ENCODE measurements around the gene TRAPPC6A. TPM values are rescaled to one million over a fixed set of nuclear protein-coding genes. Genes with fewer than 3 reads are reported as not detected.
A peak's percentile ranks its signal among the peaks of the same experiment; 100 is the strongest.

Gene TRAPPC6A
- total and polyA plus RNA-seq, 2 experiments from 2014 or later, result 11.2 to 18.8 TPM

GRCh38 chr19:45191375-45191774 is 13.3 kb upstream of the TRAPPC6A start:
- H3K9me2 ChIP-seq (ENCODE audit: insufficient read depth), result no peaks in the 10 kb centered on the region
- H3K9me3 ChIP-seq (ENCODE audit: low read depth), result no peaks in the 10 kb centered on the region
- in situ Hi-C loops (cut with MboI), result no loop called here
- TF ChIP-seq EZH2phosphoT487 (IDR thresholded peaks at IDR 0.05; ENCODE audit: insufficient read depth, low read depth), result no peak
- TF ChIP-seq EZH2 (IDR thresholded peaks at IDR 0.05; ENCODE audit: insufficient read depth, poor library complexity, severe bottlenecking), result no peak
- H3K27me3 ChIP-seq (replicated peaks; ENCODE audit: insufficient read depth), result no peaks in the 10 kb centered on the region
- H4K20me1 ChIP-seq (ENCODE audit: insufficient read depth), result no peaks in the 10 kb centered on the region
- H3F3A ChIP-seq (ENCODE audit: insufficient read depth), result no peaks in the 10 kb centered on the region
- H3K36me3 ChIP-seq (ENCODE audit: low read depth), result no peaks in the 10 kb centered on the region
- no peak overlapping the region for H3K9ac ChIP-seq
- H3K4me1 ChIP-seq (ENCODE audit: insufficient read depth), result peaks cover 4% of the 10 kb centered on the region; the same call in 1 of the 2 replicates
- no peak overlapping the region for H3K27ac ChIP-seq
- no peak overlapping the region for H3K4me2 ChIP-seq (ENCODE audit: unreplicated experiment)
- no peak overlapping the region for H3K4me3 ChIP-seq
- H3K79me2 ChIP-seq (ENCODE audit: insufficient read depth), result no peaks in the 10 kb centered on the region
- no peak for DNase-seq
- 96 to 100% methylated on average over 4 of the region's 4 CpGs for WGBS, 2 experiments (ENCODE audit: low coverage in 1 of 2, low lambda C conversion rate in 2 of 2, missing lambda C conversion rate in 2 of 2)
- no peak overlapping the region for H2AFZ ChIP-seq

GRCh38 chr19:45189971-45190370 is 11.9 kb upstream of the TRAPPC6A start:
- Histone ChIP-seq H3K9ac (no peak overlapping the region), H3K27ac (no peak overlapping the region), H3K36me3 (ENCODE audit: low read depth) (no peaks in the 10 kb centered on the region), H3K9me3 (ENCODE audit: low read depth) (no peaks in the 10 kb centered on the region), H3K4me2 (ENCODE audit: unreplicated experiment) (no peak overlapping the region), H3K79me2 (ENCODE audit: insufficient read depth) (no peaks in the 10 kb centered on the region), H2AFZ (no peak overlapping the region), H3K9me2 (ENCODE audit: insufficient read depth) (no peaks in the 10 kb centered on the region), H3K4me3 (no peak overlapping the region), H3K4me1 (ENCODE audit: insufficient read depth) (no peaks in the 10 kb centered on the region), H3K27me3 (replicated peaks; ENCODE audit: insufficient read depth) (no peaks in the 10 kb centered on the region), H4K20me1 (ENCODE audit: insufficient read depth) (no peaks in the 10 kb centered on the region), H3F3A (ENCODE audit: insufficient read depth) (no peaks in the 10 kb centered on the region)
- 64 to 72% methylated on average over 1 of the region's 1 CpG for WGBS, 2 experiments (ENCODE audit: low coverage in 1 of 2, low lambda C conversion rate in 2 of 2, missing lambda C conversion rate in 2 of 2)
- in situ Hi-C loops (cut with MboI), result no loop called here
- TF ChIP-seq EZH2phosphoT487 (IDR thresholded peaks at IDR 0.05; ENCODE audit: insufficient read depth, low read depth) (no peak), EZH2 (IDR thresholded peaks at IDR 0.05; ENCODE audit: insufficient read depth, poor library complexity, severe bottlenecking) (no peak)
- no peak for DNase-seq

DNA sequence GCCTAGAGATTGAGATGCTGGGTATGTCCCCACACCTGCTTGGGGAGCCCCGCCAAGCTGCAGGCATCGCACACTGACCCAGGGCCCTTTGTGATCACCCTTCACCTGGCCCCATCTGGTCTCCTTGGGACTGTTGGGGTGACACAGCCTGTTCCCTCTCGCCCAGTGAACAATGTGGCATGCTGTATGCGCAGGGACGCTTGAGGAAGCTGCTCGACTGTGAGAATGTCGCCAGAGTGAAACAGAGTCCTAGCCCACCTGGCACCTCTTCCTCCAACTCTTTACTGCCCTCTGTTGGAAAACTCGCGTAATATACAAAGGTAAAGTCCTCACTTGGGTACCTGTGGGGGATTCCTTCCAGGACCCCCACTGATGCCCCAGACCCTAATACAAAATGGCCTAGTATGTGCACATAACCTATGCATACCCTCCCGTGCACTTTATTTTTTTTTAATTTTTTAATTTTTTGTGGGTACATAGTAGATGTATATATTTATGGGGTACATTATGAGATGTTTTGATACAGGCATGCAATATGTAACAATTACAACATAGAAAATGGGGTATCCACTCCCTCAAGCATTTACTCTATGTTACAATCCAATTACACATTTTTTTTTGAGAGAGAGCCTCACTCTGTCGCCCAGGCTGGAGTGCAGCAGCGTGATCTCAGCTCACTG is 9.5 kb upstream of the TRAPPC6A start:
- 48 to 56% methylated on average over 12 of the region's 12 CpGs for WGBS, 2 experiments (ENCODE audit: low coverage in 1 of 2, low lambda C conversion rate in 2 of 2, missing lambda C conversion rate in 2 of 2)
- H4K20me1 ChIP-seq (ENCODE audit: insufficient read depth), result no peaks in the 10 kb centered on the region
- no peaks in the 10 kb centered on the region for H3F3A ChIP-seq (ENCODE audit: insufficient read depth)
- H2AFZ ChIP-seq, result no peak overlapping the region
- no peaks in the 10 kb centered on the region for H3K79me2 ChIP-seq (ENCODE audit: insufficient read depth)
- no peak overlapping the region for H3K27ac ChIP-seq
- no peak overlapping the region for H3K4me3 ChIP-seq
- no peaks in the 10 kb centered on the region for H3K9me2 ChIP-seq (ENCODE audit: insufficient read depth)
- TF ChIP-seq EZH2 (IDR thresholded peaks at IDR 0.05; ENCODE audit: insufficient read depth, poor library complexity, severe bottlenecking) (no peak), EZH2phosphoT487 (IDR thresholded peaks at IDR 0.05; ENCODE audit: insufficient read depth, low read depth) (no peak)
- H3K9ac ChIP-seq, result no peak overlapping the region
- H3K27me3 ChIP-seq (replicated peaks; ENCODE audit: insufficient read depth), result no peaks in the 10 kb centered on the region
- in situ Hi-C loops (cut with MboI), result no loop called here
- no peak overlapping the region for H3K4me2 ChIP-seq (ENCODE audit: unreplicated experiment)
- H3K9me3 ChIP-seq (ENCODE audit: low read depth), result no peaks in the 10 kb centered on the region
- no peaks in the 10 kb centered on the region for H3K4me1 ChIP-seq (ENCODE audit: insufficient read depth)
- no peaks in the 10 kb centered on the region for H3K36me3 ChIP-seq (ENCODE audit: low read depth)
- peak; percentile 29 for DNase-seq

DNA sequence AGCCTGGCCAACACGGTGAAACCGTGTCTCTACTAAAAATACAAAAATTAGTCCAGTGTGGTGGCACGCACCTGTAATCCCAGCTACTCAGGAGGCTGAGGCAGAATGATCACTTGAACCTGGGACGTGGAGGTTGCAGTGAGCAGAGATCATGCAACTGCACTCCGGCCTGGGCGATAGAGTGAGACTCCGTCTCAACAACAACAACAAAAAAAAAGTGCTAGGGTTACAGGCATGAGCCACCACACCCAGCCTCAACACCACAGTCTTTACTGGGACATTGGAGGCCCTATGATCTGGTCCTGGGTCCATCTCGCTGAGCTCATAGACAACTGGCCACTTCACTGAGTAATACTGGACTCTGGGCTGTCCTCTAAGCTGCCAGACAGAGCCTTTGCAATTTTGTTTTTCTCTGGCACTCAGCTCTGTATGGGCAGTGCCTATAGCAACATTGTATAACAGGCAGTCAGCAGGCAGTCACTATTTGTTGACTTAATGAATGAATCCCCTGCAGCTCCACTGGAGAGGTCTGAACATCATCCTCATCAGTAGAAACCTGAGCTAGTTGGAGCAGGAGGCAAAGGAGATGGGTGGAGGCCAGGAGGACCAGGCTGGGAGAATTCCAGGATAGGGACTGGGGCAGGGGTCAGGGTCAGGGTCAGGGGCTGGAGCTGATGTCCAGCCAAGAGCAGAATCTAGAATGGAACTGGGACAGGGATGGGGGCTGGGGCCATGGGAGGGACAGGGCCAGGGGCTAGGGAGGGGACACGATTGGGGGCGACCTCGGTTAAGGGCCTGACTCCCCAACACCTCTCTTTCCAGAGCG is 8.7 kb upstream of the TRAPPC6A start:
- Histone ChIP-seq H3K4me1 (ENCODE audit: insufficient read depth) (no peaks in the 10 kb centered on the region), H3K9me2 (ENCODE audit: insufficient read depth) (no peaks in the 10 kb centered on the region), H3K4me2 (ENCODE audit: unreplicated experiment) (no peak overlapping the region), H2AFZ (no peak overlapping the region), H3K9ac (no peak overlapping the region), H3K9me3 (ENCODE audit: low read depth) (no peaks in the 10 kb centered on the region), H3K27me3 (replicated peaks; ENCODE audit: insufficient read depth) (no peaks in the 10 kb centered on the region), H3K36me3 (ENCODE audit: low read depth) (no peaks in the 10 kb centered on the region), H3F3A (ENCODE audit: insufficient read depth) (no peaks in the 10 kb centered on the region), H3K79me2 (ENCODE audit: insufficient read depth) (peaks cover 6% of the 10 kb centered on the region), H3K4me3 (no peak overlapping the region), H3K27ac (no peak overlapping the region), H4K20me1 (ENCODE audit: insufficient read depth) (no peaks in the 10 kb centered on the region)
- DNase-seq, result peak; percentile 39
- TF ChIP-seq EZH2phosphoT487 (IDR thresholded peaks at IDR 0.05; ENCODE audit: insufficient read depth, low read depth) (no peak), EZH2 (IDR thresholded peaks at IDR 0.05; ENCODE audit: insufficient read depth, poor library complexity, severe bottlenecking) (no peak)
- 70 to 86% methylated on average over 10 to 12 of the region's 12 CpGs for WGBS, 2 experiments (ENCODE audit: low coverage in 1 of 2, low lambda C conversion rate in 2 of 2, missing lambda C conversion rate in 2 of 2)
- in situ Hi-C loops (cut with MboI), result no loop called here
